Measurements from ENCODE around the gene SLC35A2. TPM values are rescaled to one million over a fixed set of nuclear protein-coding genes. Genes with fewer than 3 reads are reported as not detected.
A peak's percentile ranks its signal among the peaks of the same experiment; 100 is the strongest.

SLC35A2 gene
- total RNA-seq, 1 donor from 2014 or later, result 33.3 TPM

- peaks cover 10% of the 10 kb centered on the region for H3K36me3 Mint-ChIP-seq
- H3K27me3 Mint-ChIP-seq, result no peaks in the 10 kb centered on the region
- peak overlapping the region; percentile 97 for H3K27ac Mint-ChIP-seq
- TF ChIP-seq CTCF (conservative IDR thresholded peaks at IDR 0.05), result no peak
- no peaks in the 10 kb centered on the region for H3K9me3 Mint-ChIP-seq
- DNase-seq (ENCODE audit: extremely low spot score, unreplicated experiment), result no peak
- peaks cover 13% of the 10 kb centered on the region for H3K4me1 Mint-ChIP-seq (ENCODE audit: unreplicated experiment)
- H3K4me3 Mint-ChIP-seq, result peak overlapping the region; percentile 94
Observed at GRCh38 chrX:48909703-48910294, 1.6 kb downstream of the SLC35A2 start.

GRCh38 chrX:48908600-48908999, 2.8 kb downstream of the SLC35A2 start:
- peaks cover 10% of the 10 kb centered on the region for H3K36me3 Mint-ChIP-seq
- H3K9me3 Mint-ChIP-seq, result no peaks in the 10 kb centered on the region
- no peak for TF ChIP-seq CTCF (conservative IDR thresholded peaks at IDR 0.05)
- H3K4me3 Mint-ChIP-seq, result peak overlapping the region; percentile 9
- no peaks in the 10 kb centered on the region for H3K27me3 Mint-ChIP-seq
- DNase-seq (ENCODE audit: extremely low spot score, unreplicated experiment), result no peak
- peaks cover 13% of the 10 kb centered on the region for H3K4me1 Mint-ChIP-seq (ENCODE audit: unreplicated experiment)
- peak overlapping the region; percentile 44 for H3K27ac Mint-ChIP-seq

- Mint-ChIP-seq H3K36me3 (no peaks in the 10 kb centered on the region), H3K9me3 (no peaks in the 10 kb centered on the region), H3K4me1 (ENCODE audit: unreplicated experiment) (peaks cover under 1% of the 10 kb centered on the region), H3K27ac (no peak overlapping the region), H3K4me3 (no peak overlapping the region), H3K27me3 (no peaks in the 10 kb centered on the region)
- DNase-seq (ENCODE audit: extremely low spot score, unreplicated experiment), result no peak
- no peak for TF ChIP-seq CTCF (conservative IDR thresholded peaks at IDR 0.05)
Observed at GRCh38 chrX:48905090-48905790, 6.2 kb downstream of the SLC35A2 start.

GRCh38 chrX:48904626-48905025, 6.8 kb downstream of the SLC35A2 start:
- Mint-ChIP-seq H3K27me3 (no peaks in the 10 kb centered on the region), H3K36me3 (no peaks in the 10 kb centered on the region), H3K4me3 (no peak overlapping the region), H3K27ac (no peak overlapping the region), H3K9me3 (no peaks in the 10 kb centered on the region), H3K4me1 (ENCODE audit: unreplicated experiment) (no peaks in the 10 kb centered on the region)
- TF ChIP-seq CTCF (conservative IDR thresholded peaks at IDR 0.05), result no peak
- DNase-seq (ENCODE audit: extremely low spot score, unreplicated experiment), result no peak

GRCh38 chrX:48904180-48904579, 7.3 kb downstream of the SLC35A2 start:
- H3K27ac Mint-ChIP-seq, result no peak overlapping the region
- no peaks in the 10 kb centered on the region for H3K36me3 Mint-ChIP-seq
- H3K9me3 Mint-ChIP-seq, result no peaks in the 10 kb centered on the region
- no peak for TF ChIP-seq CTCF (conservative IDR thresholded peaks at IDR 0.05)
- H3K4me3 Mint-ChIP-seq, result no peak overlapping the region
- no peaks in the 10 kb centered on the region for H3K27me3 Mint-ChIP-seq
- DNase-seq (ENCODE audit: extremely low spot score, unreplicated experiment), result no peak
- no peaks in the 10 kb centered on the region for H3K4me1 Mint-ChIP-seq (ENCODE audit: unreplicated experiment)

Measured in type B pancreatic cell (in vitro differentiated cells).